Measurements from ENCODE around the gene TANC1.

Gene TANC1

DNA sequence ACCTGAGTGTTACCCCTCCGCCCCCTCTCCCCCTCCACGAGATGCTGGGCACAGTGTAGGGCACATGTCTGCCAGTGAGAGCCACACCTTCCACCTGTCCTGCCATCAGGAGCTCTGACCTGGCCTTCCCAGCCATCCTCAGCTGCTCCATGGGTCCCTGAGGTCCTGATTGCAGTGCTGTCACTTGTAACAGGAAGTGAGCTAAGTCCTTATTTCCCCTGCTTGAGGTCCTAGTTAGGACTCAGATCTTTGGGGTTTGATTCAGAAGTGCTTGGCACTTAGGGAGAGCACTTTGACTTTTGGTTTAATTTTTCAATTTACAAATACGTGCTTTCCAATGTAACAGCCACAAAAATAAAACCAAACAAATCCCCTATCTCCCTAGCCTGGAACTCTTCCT lies 192.5 kb downstream of the TANC1 start:
- DNase-seq (ENCODE audit: low spot score): no peak

DNA sequence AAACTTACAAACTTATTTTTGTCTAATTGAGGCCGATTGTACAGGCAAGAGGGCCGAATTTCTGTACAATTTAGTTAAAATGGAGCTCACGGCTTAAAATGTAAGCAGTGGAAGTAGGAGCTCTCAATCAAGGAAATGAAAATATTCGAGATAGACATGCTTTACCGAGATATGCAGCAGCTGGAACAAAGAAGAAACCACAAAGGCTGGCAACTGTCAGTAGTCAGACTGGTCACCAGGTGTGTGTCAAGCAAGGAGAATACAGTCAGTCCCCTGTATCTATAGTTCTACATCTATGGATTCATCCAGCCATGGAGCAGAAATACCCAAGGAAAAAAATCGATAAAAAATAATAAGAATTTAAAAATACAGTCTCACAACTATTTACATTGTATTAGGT lies 195.5 kb downstream of the TANC1 start:
- no peak for DNase-seq (ENCODE audit: low spot score)

- no peak for DNase-seq (ENCODE audit: low spot score)
Observed at GRCh38 chr2:159164457-159164911, 196.0 kb downstream of the TANC1 start.

DNA sequence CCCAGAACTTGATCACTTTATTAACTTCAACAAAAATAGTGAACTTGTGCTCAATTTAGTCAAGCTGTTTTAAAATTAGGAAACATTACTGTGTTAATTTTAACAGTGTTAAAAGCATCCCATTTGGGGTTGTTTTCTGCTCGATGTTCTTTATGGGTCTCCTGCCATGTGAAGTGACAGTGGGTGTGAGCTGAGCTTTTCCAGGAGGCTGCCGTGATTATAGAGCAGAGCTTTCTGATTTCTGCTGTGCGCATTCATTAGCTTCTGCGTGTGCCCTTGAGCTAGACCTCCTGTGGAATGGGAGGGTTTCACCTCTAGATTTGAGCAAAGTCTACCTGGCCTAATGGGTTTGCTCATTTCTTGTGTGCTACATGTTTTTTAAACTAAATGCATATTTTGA lies 196.6 kb downstream of the TANC1 start:
- DNase-seq (ENCODE audit: low spot score): no peak

DNA sequence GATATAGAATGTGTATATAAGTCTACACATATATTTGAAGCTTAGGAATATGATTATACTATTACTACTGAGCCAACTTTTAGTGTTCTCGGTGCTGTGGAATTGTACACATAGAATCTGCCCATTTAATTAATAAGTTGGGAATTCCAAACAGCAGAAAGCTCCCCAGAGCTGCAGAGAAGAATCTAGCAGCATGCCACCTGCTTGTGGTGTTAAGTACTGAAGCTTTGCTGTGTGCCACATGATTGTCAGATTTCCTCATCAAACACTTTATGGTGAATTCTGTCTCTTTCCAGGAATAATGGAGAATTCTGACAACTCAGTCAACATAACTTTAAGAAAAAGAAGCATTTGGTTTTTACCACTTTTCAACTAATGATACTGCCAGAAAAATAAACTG lies 200.3 kb downstream of the TANC1 start:
- DNase-seq (ENCODE audit: low spot score): peak; percentile 17

GRCh38 chr2:159169187-159169586 lies 200.7 kb downstream of the TANC1 start:
- no peak for DNase-seq (ENCODE audit: low spot score)

DNA sequence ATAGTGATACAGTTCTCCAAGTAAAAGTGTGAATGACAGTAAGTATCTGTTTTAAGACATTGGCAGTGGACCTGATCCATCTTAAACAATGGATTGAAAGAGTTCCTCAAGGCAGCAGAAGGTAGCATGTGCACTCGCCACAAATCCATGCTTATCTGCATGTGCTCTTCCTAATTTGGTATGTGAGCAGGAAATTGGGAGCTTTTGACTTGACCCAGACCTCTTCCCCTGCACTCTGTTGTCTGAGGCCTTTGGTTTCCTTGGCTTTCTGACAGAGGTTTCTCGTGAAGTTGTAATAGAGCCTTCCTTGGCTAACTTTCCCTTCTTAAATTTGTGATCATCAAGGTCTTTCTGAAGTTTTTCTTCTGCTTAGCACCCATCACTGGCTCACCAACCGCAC lies 204.0 kb downstream of the TANC1 start:
- DNase-seq (ENCODE audit: low spot score): no peak

- DNase-seq (ENCODE audit: low spot score): no peak
Observed at GRCh38 chr2:159174759-159175158, 206.3 kb downstream of the TANC1 start.

DNA sequence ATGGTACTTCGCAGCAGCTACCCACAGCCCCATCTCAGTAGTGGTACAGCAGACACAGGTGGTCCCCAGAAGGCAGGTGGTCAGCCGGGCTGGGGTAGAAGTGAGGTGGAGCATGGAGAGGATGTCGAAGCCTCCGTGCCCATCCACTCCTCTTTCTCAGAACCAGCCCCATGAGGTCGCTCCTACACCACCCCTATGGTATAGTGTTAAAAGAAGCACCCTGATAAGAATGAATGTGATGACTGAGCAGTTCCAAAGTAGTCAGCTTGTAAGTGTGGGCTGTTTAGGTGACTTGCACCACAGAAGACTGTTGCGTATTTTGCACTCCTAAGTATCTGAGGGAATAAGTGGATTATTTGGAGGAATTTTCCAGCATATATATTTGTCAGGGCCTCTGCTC lies 206.7 kb downstream of the TANC1 start:
- no peak for DNase-seq (ENCODE audit: low spot score)

- DNase-seq (ENCODE audit: low spot score): no peak
Observed at GRCh38 chr2:159175927-159176326, 207.5 kb downstream of the TANC1 start.

DNA sequence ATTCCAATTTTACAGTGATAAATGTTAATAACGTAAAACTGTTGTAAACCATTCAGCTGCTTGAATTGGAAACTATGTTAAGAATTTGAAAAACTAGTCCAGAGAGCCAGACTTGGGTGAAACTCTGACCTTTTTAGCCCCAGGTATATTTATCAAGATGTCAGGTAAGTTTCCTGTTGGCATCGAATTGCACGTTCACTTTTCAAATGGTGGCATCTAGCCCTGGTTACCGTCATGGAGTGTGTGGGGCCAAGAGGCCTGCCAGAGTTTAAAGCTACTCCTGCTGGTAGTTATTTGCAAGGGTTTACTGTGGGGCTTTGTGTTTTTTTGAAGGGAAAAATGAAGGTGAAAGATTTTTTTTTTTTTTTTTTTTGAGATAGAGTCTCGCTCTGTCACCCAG lies 208.1 kb downstream of the TANC1 start:
- no peak for DNase-seq (ENCODE audit: low spot score)

DNA sequence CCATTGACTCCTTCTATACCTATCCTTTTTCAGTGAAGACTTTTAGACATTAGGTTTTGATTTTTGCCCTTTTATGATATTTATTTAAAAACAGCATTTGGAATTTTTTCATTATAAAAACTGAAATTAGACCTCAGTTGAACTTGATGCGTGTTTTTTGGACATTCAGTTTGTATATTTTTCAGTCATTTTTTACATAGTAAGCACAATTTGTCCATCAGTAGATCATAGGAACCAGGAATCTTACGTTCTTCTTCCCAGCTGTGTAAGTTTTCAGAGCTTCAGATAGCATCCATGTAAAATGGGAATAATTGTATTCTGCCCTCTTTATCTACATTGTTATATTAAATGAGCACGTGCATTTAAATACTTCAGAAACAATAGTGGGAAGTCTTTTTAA lies 208.9 kb downstream of the TANC1 start:
- DNase-seq (ENCODE audit: low spot score): no peak

- DNase-seq (ENCODE audit: low spot score): no peak
Observed at GRCh38 chr2:159177957-159178356, 209.5 kb downstream of the TANC1 start.

DNA sequence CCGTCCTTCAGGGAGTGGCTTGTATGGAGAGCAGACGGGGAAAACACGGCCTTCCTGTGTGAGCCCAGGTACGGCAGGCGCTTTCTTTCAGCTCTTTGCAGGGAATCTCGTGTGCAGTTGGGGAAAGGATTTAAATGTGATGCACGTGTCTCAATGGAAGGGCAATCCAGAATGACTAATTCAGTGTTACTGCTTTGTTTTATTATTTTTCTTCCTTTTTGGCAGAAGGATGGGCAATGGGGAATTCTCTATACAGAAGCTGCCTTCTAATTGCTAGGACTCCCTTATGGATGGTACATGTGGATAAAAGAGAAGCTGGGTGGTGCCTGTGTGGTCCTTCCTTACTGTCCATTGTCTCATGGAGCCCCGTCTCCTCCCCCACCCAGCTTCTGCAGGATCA lies 210.7 kb downstream of the TANC1 start:
- DNase-seq (ENCODE audit: low spot score): no peak

- DNase-seq (ENCODE audit: low spot score): no peak
Observed at GRCh38 chr2:159179696-159180095, 211.3 kb downstream of the TANC1 start.

- DNase-seq (ENCODE audit: low spot score): no peak
Observed at GRCh38 chr2:159183346-159183745, 214.9 kb downstream of the TANC1 start.

GRCh38 chr2:159185401-159186130 lies 217.1 kb downstream of the TANC1 start:
- peak; percentile 41 for DNase-seq (ENCODE audit: low spot score)

DNA sequence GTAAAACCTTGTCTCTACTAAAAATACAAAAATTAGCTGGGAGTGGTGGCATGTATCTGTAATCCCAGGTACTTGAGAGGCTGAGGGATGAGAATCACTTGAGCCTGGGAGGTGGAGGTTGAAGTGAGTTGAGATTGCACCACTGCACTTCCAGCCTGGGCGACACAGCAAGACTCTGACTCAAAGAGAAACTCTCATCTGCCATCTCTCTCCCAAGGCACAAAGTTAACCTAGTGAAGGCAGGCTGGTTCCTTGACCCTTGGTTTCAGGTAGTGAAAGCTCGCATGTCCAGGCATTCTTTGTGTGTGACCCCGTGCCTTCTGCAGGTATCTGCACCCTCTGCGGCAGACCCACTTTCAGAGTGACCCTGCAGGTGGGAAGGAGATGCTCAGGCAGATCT lies 218.0 kb downstream of the TANC1 start:
- DNase-seq (ENCODE audit: low spot score): no peak

DNA sequence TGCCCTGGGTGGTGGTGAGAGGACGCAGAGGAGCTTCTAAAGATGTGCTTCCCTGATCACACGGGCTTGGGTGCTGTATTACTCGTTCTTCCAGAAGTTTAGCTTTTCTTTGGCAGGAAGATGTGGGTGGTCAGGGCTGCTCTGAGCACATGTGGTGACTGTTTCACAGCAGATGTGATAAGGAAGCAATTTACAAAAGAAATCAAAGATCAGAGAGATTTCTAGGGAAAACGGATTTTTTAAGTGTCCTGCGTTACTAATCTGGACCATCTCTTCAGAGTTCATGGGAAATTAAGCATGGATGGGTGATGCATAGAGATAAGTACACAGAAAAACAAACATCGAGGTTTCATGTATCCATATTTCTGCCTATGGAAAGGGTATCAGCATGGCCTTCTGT lies 218.7 kb downstream of the TANC1 start:
- no peak for DNase-seq (ENCODE audit: low spot score)

DNA sequence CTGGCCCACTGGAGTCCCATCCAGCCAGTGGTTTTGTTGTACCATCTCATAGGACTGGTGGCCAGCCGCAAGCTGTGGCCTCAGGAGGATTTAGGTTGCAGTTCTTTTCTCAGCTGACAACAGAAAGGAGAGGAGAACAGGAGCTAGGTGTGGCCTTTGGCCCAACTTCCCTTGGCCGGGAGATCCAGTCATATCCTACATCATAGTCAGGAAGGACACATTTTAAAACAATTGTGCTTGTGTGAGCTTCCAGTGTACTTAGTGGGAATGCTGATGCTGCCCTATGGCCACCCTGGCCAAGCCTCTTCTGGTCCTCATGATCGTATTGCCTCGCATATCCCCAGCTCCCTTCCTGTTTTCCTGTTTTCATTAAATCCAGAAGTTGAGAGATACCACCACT lies 220.0 kb downstream of the TANC1 start:
- no peak for DNase-seq (ENCODE audit: low spot score)

GRCh38 chr2:159192371-159192918 lies 224.0 kb downstream of the TANC1 start:
- DNase-seq (ENCODE audit: low spot score): no peak

DNA sequence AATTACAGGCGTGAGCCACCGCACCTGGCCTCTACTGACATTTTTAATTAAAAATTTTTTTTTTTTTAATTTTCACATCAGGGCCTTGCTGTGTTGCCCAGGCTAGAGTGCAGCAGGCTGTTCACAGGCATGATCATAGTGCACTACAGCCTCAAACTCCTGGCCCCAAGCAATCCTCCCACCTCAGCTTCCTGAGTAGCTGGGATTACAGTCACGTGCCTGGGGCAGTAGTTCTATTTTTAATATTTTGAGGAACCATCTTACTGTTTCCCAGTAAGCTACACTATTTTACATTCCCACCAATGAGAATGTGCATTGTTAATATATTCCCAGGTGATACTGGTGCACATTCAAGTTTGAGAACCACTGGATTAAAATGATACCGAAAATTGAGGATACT lies 225.4 kb downstream of the TANC1 start:
- DNase-seq (ENCODE audit: low spot score): no peak

- no peak for DNase-seq (ENCODE audit: low spot score)
Observed at GRCh38 chr2:159194241-159194640, 225.8 kb downstream of the TANC1 start.

DNA sequence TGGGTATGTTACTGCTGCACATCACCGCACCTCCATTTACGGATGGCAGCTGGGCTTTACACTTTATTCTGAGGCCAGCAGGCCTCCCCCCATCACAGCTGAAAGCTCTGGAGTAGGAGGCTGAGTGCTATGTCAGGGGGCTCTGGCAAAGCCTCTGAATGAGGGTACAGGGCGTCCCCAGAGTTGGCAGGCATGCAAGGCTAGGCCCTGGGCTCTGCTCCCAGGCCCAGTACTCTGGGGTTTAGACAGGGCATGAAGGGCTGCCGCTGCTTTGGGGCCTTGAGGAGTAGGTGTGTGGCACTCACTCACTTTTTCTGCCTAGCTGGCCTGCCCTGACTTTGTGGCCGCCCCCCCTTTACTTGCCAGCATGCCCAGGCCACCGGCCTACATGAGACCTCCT lies 227.3 kb downstream of the TANC1 start:
- no peak for DNase-seq (ENCODE audit: low spot score)
